Measurements from ENCODE around the gene CTDNEP1. TPM values are rescaled to one million over a fixed set of nuclear protein-coding genes. Genes with fewer than 3 reads are reported as not detected.
A peak's percentile ranks its signal among the peaks of the same experiment; 100 is the strongest.

The CTDNEP1 gene
- total RNA-seq, 6 experiments from 2014 or later: 25.9 to 34.6 (median 31.9) TPM

- Histone ChIP-seq H3K27me3 (no peaks in the 10 kb centered on the region), H3K4me1 (peaks cover 0 to 43% (median 11%) of the 10 kb centered on the region in 4 donors), H3K9me3 (no peaks in the 10 kb centered on the region), H3K27ac (no peak overlapping the region), H3K4me3 (peak overlapping the region in 1 of 3 donors; percentile 96), H3K36me3 (peaks cover 3 to 16% (median 8%) of the 10 kb centered on the region in 4 donors)
- TF ChIP-seq CTCF (IDR thresholded peaks at IDR 0.05): no peak
- no peak for TF ChIP-seq POLR2A (IDR thresholded peaks at IDR 0.05)
- intact Hi-C loops (cut with DNase I): no loop called here
- ATAC-seq (no peak), DNase-seq (peak in 1 of 3 donors; percentile 20)
- 80% methylated on average over 6 of the region's 6 CpGs for WGBS (ENCODE audit: insufficient coverage, low coverage, low lambda C conversion rate, missing lambda C conversion rate)
Measured at GRCh38 chr17:7236808-7237207, 14.7 kb downstream of the CTDNEP1 start.

GRCh38 chr17:7235693-7236665, 15.6 kb downstream of the CTDNEP1 start:
- peak in 1 of 3 donors; percentile 22 for DNase-seq
- Histone ChIP-seq H3K4me3 (no peak overlapping the region), H3K36me3 (peaks cover 3 to 16% (median 7%) of the 10 kb centered on the region in 4 donors), H3K4me1 (peaks cover 0 to 41% (median 8%) of the 10 kb centered on the region in 4 donors), H3K27me3 (no peaks in the 10 kb centered on the region), H3K27ac (peak overlapping the region in 1 of 3 donors; percentile 72), H3K9me3 (no peaks in the 10 kb centered on the region)
- intact Hi-C loops (cut with DNase I): no loop called here
- 89% methylated on average over 13 of the region's 22 CpGs for WGBS (ENCODE audit: insufficient coverage, low coverage, low lambda C conversion rate, missing lambda C conversion rate)
- no peak for TF ChIP-seq CTCF (IDR thresholded peaks at IDR 0.05)
- TF ChIP-seq POLR2A (IDR thresholded peaks at IDR 0.05): no peak
- no peak for ATAC-seq

- ATAC-seq (peak; percentile 48 to 61 (median 55)), DNase-seq (peak; percentile 96 to 98 (median 97))
- 0% methylated on average over 21 of the region's 72 CpGs for WGBS (ENCODE audit: insufficient coverage, low coverage, low lambda C conversion rate, missing lambda C conversion rate)
- intact Hi-C loops (cut with DNase I): no loop called here
- Histone ChIP-seq H3K36me3 (peaks cover 0 to 19% (median 3%) of the 10 kb centered on the region in 4 donors), H3K27ac (peak within 1 kb of the TSS; percentile 69 to 72 (median 71)), H3K9me3 (no peaks in the 10 kb centered on the region), H3K27me3 (no peaks in the 10 kb centered on the region), H3K4me3 (peak within 1 kb of the TSS; percentile 74 to 92 (median 79)), H3K4me1 (peaks cover 0 to 29% (median 3%) of the 10 kb centered on the region in 4 donors)
- peak; percentile 55 for TF ChIP-seq POLR2A (IDR thresholded peaks at IDR 0.05)
- no peak for TF ChIP-seq CTCF (IDR thresholded peaks at IDR 0.05)
Measured at GRCh38 chr17:7234083-7234951, 17.2 kb downstream of the CTDNEP1 start, which contains the start of gene DVL2. DVL2 (minus strand) TSS chr17:7234517; CDS start chr17:7234262, 255 bp downstream.

- ATAC-seq: peak in 3 of 4 donors; percentile 1 to 7 (median 3)
- H3K27ac ChIP-seq: peak overlapping the region; percentile 69 to 72 (median 71)
- H3K4me1 ChIP-seq: peaks cover 0 to 29% (median 3%) of the 10 kb centered on the region in 4 donors
- WGBS (ENCODE audit: insufficient coverage, low coverage, low lambda C conversion rate, missing lambda C conversion rate): 0% methylated on average over 6 of the region's 9 CpGs
- peak overlapping the region; percentile 74 to 92 (median 79) for H3K4me3 ChIP-seq
- no peaks in the 10 kb centered on the region for H3K27me3 ChIP-seq
- no peak for DNase-seq
- intact Hi-C loops (cut with DNase I): no loop called here
- H3K36me3 ChIP-seq: peaks cover 0 to 24% (median 5%) of the 10 kb centered on the region in 4 donors
- TF ChIP-seq CTCF (IDR thresholded peaks at IDR 0.05) (no peak), POLR2A (IDR thresholded peaks at IDR 0.05) (no peak)
- H3K9me3 ChIP-seq: no peaks in the 10 kb centered on the region
Measured at GRCh38 chr17:7233701-7234082, 17.8 kb downstream of the CTDNEP1 start.

Measured in right lobe of liver (tissue), 6 donors.